GM12878 (cell line): Measurements from ENCODE around the gene HNRNPR.

Experiments
- CEBPB ChIP-seq, 2 experiments: fragments of 150-350 bp in 1 of 2; IDR thresholded peaks; 2 replicates each; pipeline ENCODE4 v1.6.1; 2012 to 2014; ENCODE audit warnings: low read depth in 2 of 2, low read length in 2 of 2, borderline replicate concordance in 1 of 2, inconsistent platforms in 1 of 2
- CHD1 ChIP-seq: IDR thresholded peaks from 2 replicates; pipeline ENCODE4 v1.6.1; 2012; ENCODE audit warnings: low read depth, low read length, improper control_type of control experiment
- MTA2 ChIP-seq: fragments of 450-650 bp; IDR thresholded peaks from 2 replicates; pipeline ENCODE4 v1.6.1; 2016; ENCODE audit warnings: low read depth, mild to moderate bottlenecking, moderate library complexity
- NFXL1 ChIP-seq: fragments of 450-650 bp; IDR thresholded peaks from 2 replicates; pipeline ENCODE4 v1.6.1; 2017; ENCODE audit warnings: antibody characterized with exemption, mild to moderate bottlenecking, borderline replicate concordance
- POLR2A ChIP-seq: IDR thresholded peaks from 2 replicates; pipeline ENCODE4 v1.6.1; 2011; ENCODE audit warnings: low read depth, mild to moderate bottlenecking, low read length
- STAT1 ChIP-seq: fragments of 450-650 bp; conservative IDR thresholded peaks from 2 replicates; pipeline ENCODE4 v1.6.1; 2014; ENCODE audit warnings: antibody characterized with exemption, mild to moderate bottlenecking

GRCh38 chr1:23344111-23344986 lies at the start of gene HNRNPR:
- TF ChIP-seq NFXL1 (no peak), CHD1 (no peak), MTA2 (no peak), CEBPB (IDR thresholded peaks at IDR 0.05; ENCODE audit: borderline replicate concordance in 1 of 2, low read depth in 2 of 2, low read length in 2 of 2) (no peak), POLR2A (peak; percentile 91), STAT1 (0 out of 2 replicates have a peak, but pooled peaks have one; percentile 23)
